GM12878 (cell line): Measurements from ENCODE around the gene FAM193B. TPM values are rescaled to one million over a fixed set of nuclear protein-coding genes. Genes with fewer than 3 reads are reported as not detected.
A peak's percentile ranks its signal among the peaks of the same experiment; 100 is the strongest.

Experiments
- BACH1 ChIP-seq: fragments of 450-650 bp; IDR thresholded peaks from 2 replicates; pipeline ENCODE4 v1.6.1; 2017; ENCODE audit warnings: mild to moderate bottlenecking, borderline replicate concordance
- CBFB ChIP-seq: IDR thresholded peaks from 2 replicates; pipeline ENCODE4 v1.6.1; 2016; ENCODE audit warnings: antibody characterized with exemption, low read depth
- CREB1 ChIP-seq: IDR thresholded peaks from 2 replicates; pipeline ENCODE4 v1.6.1; 2012; ENCODE audit warnings: low read depth, mild to moderate bottlenecking, inconsistent platforms
- EED ChIP-seq: sonication (generic); IDR thresholded peaks from 2 replicates; pipeline ENCODE4 v1.6.1; 2016; ENCODE audit warnings: antibody characterized with exemption, low read depth
- GABPA ChIP-seq: IDR thresholded peaks from 2 replicates; pipeline ENCODE4 v1.6.1; 2014; ENCODE audit warnings: antibody characterized with exemption, low read depth, mild to moderate bottlenecking, inconsistent platforms
- HDAC2 ChIP-seq: fragments of 200-600 bp; sonication (generic); IDR thresholded peaks from 2 replicates; pipeline ENCODE4 v1.6.1; 2017
- IKZF2 ChIP-seq, 2 experiments: fragments of 450-650 bp; IDR thresholded peaks; 2 replicates each; pipeline ENCODE4 v1.6.1; 2017; ENCODE audit warnings: mild to moderate bottlenecking in 2 of 2, moderate library complexity in 2 of 2
- IRF4 ChIP-seq: IDR thresholded peaks from 2 replicates; pipeline ENCODE4 v1.6.1; 2011; ENCODE audit warnings: low read depth, low read length
- LARP7 ChIP-seq: fragments of 450-650 bp; IDR thresholded peaks from 2 replicates; pipeline ENCODE4 v1.6.1; 2017; ENCODE audit warnings: mild to moderate bottlenecking
- MEF2A ChIP-seq: IDR thresholded peaks from 2 replicates; pipeline ENCODE4 v1.6.1; 2011; ENCODE audit warnings: low read depth, mild to moderate bottlenecking, low read length, moderate library complexity; ENCODE audit not compliant: insufficient read depth
- MEF2B ChIP-seq: fragments of 450-650 bp; IDR thresholded peaks from 2 replicates; pipeline ENCODE4 v1.6.1; 2018; ENCODE audit warnings: mild to moderate bottlenecking, moderate library complexity; ENCODE audit not compliant: partially characterized antibody, poor library complexity, severe bottlenecking
- MTA3 ChIP-seq: IDR thresholded peaks from 2 replicates; pipeline ENCODE4 v1.6.1; 2012; ENCODE audit warnings: low read length, inconsistent platforms, borderline replicate concordance
- PAX8 ChIP-seq: fragments of 450-650 bp; IDR thresholded peaks from 2 replicates; pipeline ENCODE4 v1.6.1; 2017; ENCODE audit warnings: mild to moderate bottlenecking, moderate library complexity
- RFX5 ChIP-seq: IDR thresholded peaks from 2 replicates; pipeline ENCODE4 v1.6.1; 2011; ENCODE audit warnings: low read depth, low read length, improper control_type of control experiment
- STAT3 ChIP-seq: IDR thresholded peaks from 2 replicates; pipeline ENCODE4 v1.6.1; 2011; ENCODE audit warnings: low read depth, low read length, improper control_type of control experiment
- TCF3 ChIP-seq: IDR thresholded peaks from 2 replicates; pipeline ENCODE4 v1.6.1; 2012; ENCODE audit warnings: low read depth, mild to moderate bottlenecking, low read length, borderline replicate concordance; ENCODE audit not compliant: insufficient read depth
- ZNF274 ChIP-seq: IDR thresholded peaks from one replicate; pipeline ENCODE4 v1.8.0; 2011; ENCODE audit not compliant: insufficient read length, insufficient read depth
- ZNF384 ChIP-seq: IDR thresholded peaks from 2 replicates; pipeline ENCODE4 v1.6.1; 2012; ENCODE audit warnings: low read depth, mild to moderate bottlenecking, low read length, improper control_type of control experiment, borderline replicate concordance
- ZZZ3 ChIP-seq: IDR thresholded peaks from 2 replicates; pipeline ENCODE4 v1.6.1; 2011; ENCODE audit warnings: low read depth; ENCODE audit not compliant: control insufficient read depth, insufficient read length
- polyA plus RNA-seq, 11 experiments: library from polyadenylated mRNA; depleted of rRNA in 4 of 11; unstranded in 6 of 11; stranded (reverse) in 5 of 11; fragments of >200 nt; fragmentation: Nextera tagmentation in 4 of 11; fragmentation: Illumina TruSeq in 1 of 11; extraction: Ambion mirVana in 4 of 11; extraction: Trizol in 1 of 11; gene quantifications; 1 replicate in 1 of 11; 2 replicates in 10 of 11; pipeline versions ENCODE4 v1.2.1 to v1.2.3, GENCODE V29; 2011 to 2016; ENCODE audit warnings: inconsistent platforms in 2 of 11, missing spikeins in 2 of 11, low read depth in 1 of 11
- total RNA-seq, 4 experiments: library from RNA; depleted of rRNA in 3 of 4; stranded (reverse); fragments of >200 nt in 3 of 4; fragmentation: Illumina TruSeq in 1 of 4; extraction: Trizol in 1 of 4; gene quantifications; 2 replicates each; pipeline versions ENCODE4 v1.2.1 to v1.2.3, GENCODE V29; 2013 to 2021
- TF ChIP-seq, protein P1 (sequence below): fragments of 450-650 bp; IDR thresholded peaks from 2 replicates; pipeline ENCODE4 v1.6.1; 2017; ENCODE audit warnings: low read depth, mild to moderate bottlenecking, moderate library complexity
- TF ChIP-seq, protein P2 (sequence below): IDR thresholded peaks from 2 replicates; pipeline ENCODE4 v1.6.1; 2012; ENCODE audit warnings: low read depth, low read length, improper control_type of control experiment
- TF ChIP-seq, protein P3 (sequence below): fragments of 450-650 bp; IDR thresholded peaks from 2 replicates; pipeline ENCODE4 v1.6.1; 2017; ENCODE audit warnings: mild to moderate bottlenecking, low read depth, inconsistent platforms; ENCODE audit not compliant: poor library complexity, severe bottlenecking
- TF ChIP-seq, protein P4 (sequence below): fragments of 150-350 bp; IDR thresholded peaks from 2 replicates; pipeline ENCODE4 v1.6.1; 2016; ENCODE audit warnings: low read depth, low read length
- TF ChIP-seq, protein P5 (sequence below): IDR thresholded peaks from 2 replicates; pipeline ENCODE4 v1.6.1; 2011; ENCODE audit warnings: low read depth, mild to moderate bottlenecking, low read length, moderate library complexity, borderline replicate concordance; ENCODE audit errors: extremely low read depth

The FAM193B gene
- total and polyA plus RNA-seq, 10 of the 15 experiments (the other 5 are each of a cell fraction or from before 2014, with no cell fraction given): 3.3 to 47.0 (median 25.1) TPM

DNA sequence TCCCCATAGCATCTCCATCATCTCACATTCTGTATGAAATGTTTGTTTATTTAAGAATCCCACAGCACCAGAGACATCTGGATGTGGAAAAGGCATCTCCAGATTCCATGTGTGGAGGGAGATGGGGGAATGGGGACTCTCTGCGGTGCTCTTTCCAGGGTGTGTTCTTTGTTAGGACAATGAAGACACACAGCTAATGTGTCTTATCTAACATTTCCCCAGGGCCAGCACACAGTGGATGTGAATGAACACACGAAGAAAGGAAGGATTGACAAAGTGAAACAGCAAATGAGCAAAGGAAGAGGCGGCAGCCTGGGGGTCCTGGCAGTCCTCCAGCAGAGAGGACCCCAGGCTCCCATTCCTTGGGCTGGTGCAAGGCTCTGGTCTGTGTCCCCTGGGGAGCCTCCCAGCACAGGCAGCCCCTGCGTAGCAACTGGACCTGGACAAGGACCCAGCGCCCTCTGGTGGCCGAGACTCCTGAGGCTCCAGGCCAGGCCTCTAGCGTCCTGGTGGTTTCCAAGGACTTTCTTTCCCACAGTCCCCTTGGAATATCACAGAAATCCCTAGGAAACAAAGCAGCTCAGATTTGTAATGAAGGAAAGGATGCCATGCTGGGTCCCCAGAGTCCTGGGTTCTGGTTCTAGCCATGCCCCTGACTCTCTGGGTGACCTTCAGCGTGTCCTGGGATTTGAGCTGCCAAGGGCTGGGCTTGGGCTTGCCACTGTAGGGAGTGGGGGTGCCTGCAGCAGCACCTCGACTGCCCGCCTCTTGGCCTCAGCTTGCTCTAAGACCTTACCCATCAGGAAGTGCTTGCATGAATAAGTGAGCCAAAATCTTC, 53.5 kb downstream of the FAM193B start (continued):
- TF ChIP-seq ZZZ3: no peak
- TF ChIP-seq, protein P1, sequence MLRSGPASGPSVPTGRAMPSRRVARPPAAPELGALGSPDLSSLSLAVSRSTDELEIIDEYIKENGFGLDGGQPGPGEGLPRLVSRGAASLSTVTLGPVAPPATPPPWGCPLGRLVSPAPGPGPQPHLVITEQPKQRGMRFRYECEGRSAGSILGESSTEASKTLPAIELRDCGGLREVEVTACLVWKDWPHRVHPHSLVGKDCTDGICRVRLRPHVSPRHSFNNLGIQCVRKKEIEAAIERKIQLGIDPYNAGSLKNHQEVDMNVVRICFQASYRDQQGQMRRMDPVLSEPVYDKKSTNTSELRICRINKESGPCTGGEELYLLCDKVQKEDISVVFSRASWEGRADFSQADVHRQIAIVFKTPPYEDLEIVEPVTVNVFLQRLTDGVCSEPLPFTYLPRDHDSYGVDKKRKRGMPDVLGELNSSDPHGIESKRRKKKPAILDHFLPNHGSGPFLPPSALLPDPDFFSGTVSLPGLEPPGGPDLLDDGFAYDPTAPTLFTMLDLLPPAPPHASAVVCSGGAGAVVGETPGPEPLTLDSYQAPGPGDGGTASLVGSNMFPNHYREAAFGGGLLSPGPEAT: peak; percentile 71
- TF ChIP-seq, protein P2, sequence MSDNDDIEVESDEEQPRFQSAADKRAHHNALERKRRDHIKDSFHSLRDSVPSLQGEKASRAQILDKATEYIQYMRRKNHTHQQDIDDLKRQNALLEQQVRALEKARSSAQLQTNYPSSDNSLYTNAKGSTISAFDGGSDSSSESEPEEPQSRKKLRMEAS: no peak
- TF ChIP-seq ZNF274: no peak
- TF ChIP-seq EED: peak; percentile 81
- TF ChIP-seq LARP7: no peak
- no peak for TF ChIP-seq HDAC2
- TF ChIP-seq CBFB: 0 out of 2 replicates have a peak, but pooled peaks have one; percentile 41
- TF ChIP-seq CREB1: no peak
- TF ChIP-seq TCF3: no peak
- no peak for TF ChIP-seq GABPA
- TF ChIP-seq RFX5: no peak
- TF ChIP-seq PAX8: no peak
- no peak for TF ChIP-seq MTA3
- TF ChIP-seq, protein P3, sequence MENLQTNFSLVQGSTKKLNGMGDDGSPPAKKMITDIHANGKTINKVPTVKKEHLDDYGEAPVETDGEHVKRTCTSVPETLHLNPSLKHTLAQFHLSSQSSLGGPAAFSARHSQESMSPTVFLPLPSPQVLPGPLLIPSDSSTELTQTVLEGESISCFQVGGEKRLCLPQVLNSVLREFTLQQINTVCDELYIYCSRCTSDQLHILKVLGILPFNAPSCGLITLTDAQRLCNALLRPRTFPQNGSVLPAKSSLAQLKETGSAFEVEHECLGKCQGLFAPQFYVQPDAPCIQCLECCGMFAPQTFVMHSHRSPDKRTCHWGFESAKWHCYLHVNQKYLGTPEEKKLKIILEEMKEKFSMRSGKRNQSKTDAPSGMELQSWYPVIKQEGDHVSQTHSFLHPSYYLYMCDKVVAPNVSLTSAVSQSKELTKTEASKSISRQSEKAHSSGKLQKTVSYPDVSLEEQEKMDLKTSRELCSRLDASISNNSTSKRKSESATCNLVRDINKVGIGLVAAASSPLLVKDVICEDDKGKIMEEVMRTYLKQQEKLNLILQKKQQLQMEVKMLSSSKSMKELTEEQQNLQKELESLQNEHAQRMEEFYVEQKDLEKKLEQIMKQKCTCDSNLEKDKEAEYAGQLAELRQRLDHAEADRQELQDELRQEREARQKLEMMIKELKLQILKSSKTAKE: no peak
- no peak for TF ChIP-seq MEF2A
- TF ChIP-seq, protein P4, sequence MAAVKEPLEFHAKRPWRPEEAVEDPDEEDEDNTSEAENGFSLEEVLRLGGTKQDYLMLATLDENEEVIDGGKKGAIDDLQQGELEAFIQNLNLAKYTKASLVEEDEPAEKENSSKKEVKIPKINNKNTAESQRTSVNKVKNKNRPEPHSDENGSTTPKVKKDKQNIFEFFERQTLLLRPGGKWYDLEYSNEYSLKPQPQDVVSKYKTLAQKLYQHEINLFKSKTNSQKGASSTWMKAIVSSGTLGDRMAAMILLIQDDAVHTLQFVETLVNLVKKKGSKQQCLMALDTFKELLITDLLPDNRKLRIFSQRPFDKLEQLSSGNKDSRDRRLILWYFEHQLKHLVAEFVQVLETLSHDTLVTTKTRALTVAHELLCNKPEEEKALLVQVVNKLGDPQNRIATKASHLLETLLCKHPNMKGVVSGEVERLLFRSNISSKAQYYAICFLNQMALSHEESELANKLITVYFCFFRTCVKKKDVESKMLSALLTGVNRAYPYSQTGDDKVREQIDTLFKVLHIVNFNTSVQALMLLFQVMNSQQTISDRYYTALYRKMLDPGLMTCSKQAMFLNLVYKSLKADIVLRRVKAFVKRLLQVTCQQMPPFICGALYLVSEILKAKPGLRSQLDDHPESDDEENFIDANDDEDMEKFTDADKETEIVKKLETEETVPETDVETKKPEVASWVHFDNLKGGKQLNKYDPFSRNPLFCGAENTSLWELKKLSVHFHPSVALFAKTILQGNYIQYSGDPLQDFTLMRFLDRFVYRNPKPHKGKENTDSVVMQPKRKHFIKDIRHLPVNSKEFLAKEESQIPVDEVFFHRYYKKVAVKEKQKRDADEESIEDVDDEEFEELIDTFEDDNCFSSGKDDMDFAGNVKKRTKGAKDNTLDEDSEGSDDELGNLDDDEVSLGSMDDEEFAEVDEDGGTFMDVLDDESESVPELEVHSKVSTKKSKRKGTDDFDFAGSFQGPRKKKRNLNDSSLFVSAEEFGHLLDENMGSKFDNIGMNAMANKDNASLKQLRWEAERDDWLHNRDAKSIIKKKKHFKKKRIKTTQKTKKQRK: no peak
- TF ChIP-seq BACH1: no peak
- no peak for TF ChIP-seq STAT3
- TF ChIP-seq, protein P5, sequence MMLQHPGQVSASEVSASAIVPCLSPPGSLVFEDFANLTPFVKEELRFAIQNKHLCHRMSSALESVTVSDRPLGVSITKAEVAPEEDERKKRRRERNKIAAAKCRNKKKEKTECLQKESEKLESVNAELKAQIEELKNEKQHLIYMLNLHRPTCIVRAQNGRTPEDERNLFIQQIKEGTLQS: no peak
- peak; percentile 60 to 66; a peak in 3 of 4 replicates for TF ChIP-seq IKZF2 (IDR thresholded peaks at IDR 0.05)
- no peak for TF ChIP-seq IRF4
- TF ChIP-seq ZNF384: no peak
- TF ChIP-seq MEF2B: peak; percentile 76
